B cell (primary cell): ENCODE measurements around the gene LYRM1. TPM values are rescaled to one million over a fixed set of nuclear protein-coding genes. Genes with fewer than 3 reads are reported as not detected.
"Not testable (repeated sequence)": the region's sequence is repeated elsewhere in the genome, so short reads cannot be mapped to it uniquely, and the experiment has no call there.

Source experiments
- ATAC-seq: fragments of 200-7000 bp; cut with Tn5 transposase; one replicate; pipeline ENCODE4 v1.10.0; 2021; ENCODE audit warnings: low read depth, mild to moderate bottlenecking, moderate number of reproducible peaks, moderate library complexity
- CTCF ChIA-PET: fragments of 350-600 bp; sonication (Branson Sonifier 250); formaldehyde crosslinking; loops from one replicate; lab custom pipeline; 2021; ENCODE audit warnings: antibody characterized with exemption, inconsistent platforms; lab: Charles Lee
- POLR2A ChIA-PET: fragments of 350-600 bp; sonication (Branson Sonifier 250); formaldehyde crosslinking; loops from one replicate; lab custom pipeline; 2021; ENCODE audit warnings: antibody characterized with exemption; lab: Charles Lee
- DNase-seq: peaks from one replicate; pipeline ENCODE4 v3.0.0; 2013
- H2AFZ ChIP-seq: 2 replicates; pipeline ENCODE4 v1.6.1; 2012; ENCODE audit warnings: mild to moderate bottlenecking, low read depth, low read length; ENCODE audit not compliant: insufficient read depth, poor library complexity, severe bottlenecking
- H3K27ac ChIP-seq, 2 donors: 1 replicate in 1 of 2; 2 replicates in 1 of 2; pipeline ENCODE4 v1.5.1; 2012 to 2013; ENCODE audit warnings: low read length in 2 of 2, mild to moderate bottlenecking in 2 of 2, moderate library complexity in 1 of 2
- H3K27me3 ChIP-seq, 4 experiments: fragments of 200-600 bp in 1 of 4; sonication (generic) in 1 of 4; replicated peaks in 1 of 4; 1 replicate in 2 of 4; 2 replicates in 2 of 4; pipeline versions ENCODE4 v1.6.1 to v1.7.0; 2013 to 2016; ENCODE audit warnings: low read length in 3 of 4, mild to moderate bottlenecking in 2 of 4, mixed read lengths in 1 of 4, moderate library complexity in 1 of 4; ENCODE audit not compliant: insufficient read depth in 4 of 4, control insufficient read depth in 3 of 4; ENCODE audit errors: control extremely low read depth in 1 of 4
- H3K36me3 ChIP-seq, 2 experiments: replicated peaks in 1 of 2; 1 replicate in 1 of 2; 2 replicates in 1 of 2; pipeline versions ENCODE4 v1.6.1 to v1.7.1; 2013; ENCODE audit warnings: low read length in 1 of 2; ENCODE audit not compliant: insufficient read depth in 2 of 2, control insufficient read depth in 1 of 2; ENCODE audit errors: control extremely low read depth in 1 of 2, extremely low read depth in 1 of 2
- H3K4me1 ChIP-seq, 2 donors: fragments of 200-600 bp in 1 of 2; sonication (generic) in 1 of 2; 1 replicate in 1 of 2; 2 replicates in 1 of 2; pipeline versions ENCODE4 v1.5.1 to v1.6.1; 2013 to 2017; ENCODE audit warnings: low read length in 2 of 2; ENCODE audit not compliant: control insufficient read depth in 2 of 2, insufficient read depth in 2 of 2
- H3K4me2 ChIP-seq: replicated peaks from 2 replicates; pipeline ENCODE3; 2012; ENCODE audit warnings: mild to moderate bottlenecking, low read depth, low read length; ENCODE audit not compliant: poor library complexity, severe bottlenecking
- H3K4me3 ChIP-seq, 5 experiments: fragments of 200-600 bp in 1 of 5; sonication (generic) in 1 of 5; 1 replicate in 3 of 5; 2 replicates in 2 of 5; pipeline versions ENCODE4 v1.5.1 to v1.7.0; 2011 to 2016; ENCODE audit warnings: low read length in 4 of 5, mild to moderate bottlenecking in 4 of 5, low read depth in 2 of 5, control low read depth in 1 of 5, moderate library complexity in 1 of 5; ENCODE audit not compliant: insufficient read depth in 1 of 5; ENCODE audit errors: control extremely low read depth in 1 of 5, extremely low read depth in 1 of 5
- H3K79me2 ChIP-seq: fragments of 200-600 bp; sonication (generic); one replicate; pipeline ENCODE4 v1.6.0; 2016; ENCODE audit warnings: low read length; ENCODE audit not compliant: control insufficient read depth, insufficient read depth
- H3K9ac ChIP-seq: fragments of 200-600 bp; sonication (generic); 2 replicates; pipeline ENCODE4 v1.6.1; 2017; ENCODE audit warnings: mild to moderate bottlenecking, low read length, moderate library complexity
- H3K9me3 ChIP-seq, 3 donors: one replicate each; pipeline versions ENCODE4 v1.6.1 to v1.7.1; 2013; ENCODE audit warnings: low read length in 2 of 3; ENCODE audit not compliant: control insufficient read depth in 2 of 3, insufficient read depth in 1 of 3; ENCODE audit errors: control extremely low read depth in 1 of 3
- H4K20me1 ChIP-seq: 2 replicates; pipeline ENCODE4 v1.6.0; 2012; ENCODE audit warnings: mild to moderate bottlenecking, low read length; ENCODE audit not compliant: insufficient read depth, control insufficient read depth, poor library complexity, severe bottlenecking
- H3K27ac Mint-ChIP-seq: one replicate; pipeline ENCODE4 v1.8.0; 2021; ENCODE audit warnings: mixed read lengths
- H3K27me3 Mint-ChIP-seq: one replicate; pipeline ENCODE4 v1.8.0; 2021; ENCODE audit warnings: mixed read lengths
- H3K4me1 Mint-ChIP-seq: one replicate; pipeline ENCODE4 v1.8.0; 2021; ENCODE audit warnings: mixed read lengths
- H3K4me3 Mint-ChIP-seq: one replicate; pipeline ENCODE4 v1.8.0; 2021; ENCODE audit warnings: mixed read lengths
- H3K9me3 Mint-ChIP-seq: one replicate; pipeline ENCODE4 v1.8.0; 2022; ENCODE audit warnings: mixed read lengths; ENCODE audit not compliant: insufficient read depth
- CTCF ChIP-seq: fragments of 200-600 bp; IDR thresholded peaks from one replicate; pipeline ENCODE4 v1.8.0; 2022; ENCODE audit warnings: antibody characterized with exemption, mild to moderate bottlenecking
- EZH2 ChIP-seq: IDR thresholded peaks from 2 replicates; pipeline ENCODE4 v1.6.1; 2012; ENCODE audit warnings: borderline replicate concordance, low read depth, mild to moderate bottlenecking, moderate library complexity, low read length; ENCODE audit not compliant: insufficient read depth, poor library complexity, severe bottlenecking
- WGBS: methylation state at CpG from one replicate; pipeline ENCODE4 v1.1.5; 2013; ENCODE audit warnings: missing lambda C conversion rate; ENCODE audit not compliant: insufficient coverage; 5-methylcytosine and 5-hydroxymethylcytosine counted together
- intact Hi-C: fragments of 100-400 bp; cut with micrococcal nuclease; formaldehyde crosslinking; loops from one replicate; pipeline ENCODE4 v1.10.0; 2022
- polyA plus RNA-seq: library from polyadenylated mRNA; depleted of rRNA; stranded (reverse); fragments of >200 nt; gene quantifications from 2 replicates; pipeline ENCODE4 v1.2.3, GENCODE V29; 2012
- total RNA-seq, 2 donors: library from RNA; stranded (reverse); fragments of 120-200 nt in 1 of 2; gene quantifications; 1 replicate in 1 of 2; 2 replicates in 1 of 2; pipeline versions ENCODE4 v1.2.3 to v1.2.4, GENCODE V29; 2013 to 2022

The LYRM1 gene
- total and polyA plus RNA-seq, 2 donors (not counting 1 experiment from before 2014, with no cell fraction given), result 20.0 to 21.8 TPM

- H3K4me1 ChIP-seq, result no peaks in the 10 kb centered on the region
- ChIA-PET CTCF (no interaction called here), POLR2A (no interaction called here)
- no peaks in the 10 kb centered on the region for H3K9me3 ChIP-seq
- H3K4me2 ChIP-seq, result no peak overlapping the region
- DNase-seq, result no peak
- H3K4me3 Mint-ChIP-seq, result no peak overlapping the region
- H4K20me1 ChIP-seq, result no peaks in the 10 kb centered on the region
- TF ChIP-seq EZH2 (no peak), CTCF (no peak)
- H2AFZ ChIP-seq, result no peak overlapping the region
- H3K27me3 ChIP-seq, result no peaks in the 10 kb centered on the region
- no peak for ATAC-seq
- intact Hi-C loops, result no loop called here
- no peaks in the 10 kb centered on the region for H3K79me2 ChIP-seq
- no peak overlapping the region for H3K9ac ChIP-seq
- H3K27ac ChIP-seq, result no peak overlapping the region
- H3K4me3 ChIP-seq, result no peak overlapping the region
- no peaks in the 10 kb centered on the region for H3K27me3 Mint-ChIP-seq
- no peaks in the 10 kb centered on the region for H3K4me1 Mint-ChIP-seq
- H3K36me3 ChIP-seq, result peaks cover 9 to 10% of the 10 kb centered on the region in 2 experiments
- H3K9me3 Mint-ChIP-seq, result no peaks in the 10 kb centered on the region
- H3K27ac Mint-ChIP-seq, result no peak overlapping the region
- 89% methylated on average over 1 of the region's 1 CpG for WGBS
Measured at GRCh38 chr16:20925751-20926150, 25.2 kb downstream of the LYRM1 start.

- H3K4me1 Mint-ChIP-seq, result no peaks in the 10 kb centered on the region
- no peak for DNase-seq
- POLR2A ChIA-PET, result no interaction called here
- H3K27me3 ChIP-seq, result no peaks in the 10 kb centered on the region
- no peak overlapping the region for H3K27ac ChIP-seq
- H3K4me1 ChIP-seq, result no peaks in the 10 kb centered on the region
- H2AFZ ChIP-seq, result no peak overlapping the region
- H3K4me3 Mint-ChIP-seq, result no peak overlapping the region
- no peaks in the 10 kb centered on the region for H3K27me3 Mint-ChIP-seq
- no peaks in the 10 kb centered on the region for H4K20me1 ChIP-seq
- no peaks in the 10 kb centered on the region for H3K79me2 ChIP-seq
- WGBS, result 93% methylated on average over 3 of the region's 5 CpGs
- H3K4me2 ChIP-seq, result no peak overlapping the region
- peaks cover 8 to 9% of the 10 kb centered on the region in 2 experiments for H3K36me3 ChIP-seq
- intact Hi-C loops, result no loop called here
- no peak overlapping the region for H3K4me3 ChIP-seq
- no peak overlapping the region for H3K27ac Mint-ChIP-seq
- CTCF ChIA-PET, result no interaction called here
- TF ChIP-seq CTCF (no peak), EZH2 (no peak)
- no peaks in the 10 kb centered on the region for H3K9me3 Mint-ChIP-seq
- no peak overlapping the region for H3K9ac ChIP-seq
- no peak for ATAC-seq
- no peaks in the 10 kb centered on the region for H3K9me3 ChIP-seq
Measured at GRCh38 chr16:20928774-20929411, 28.3 kb downstream of the LYRM1 start.

- 95% methylated on average over 8 of the region's 10 CpGs for WGBS
- H3K4me1 Mint-ChIP-seq, H3K27ac ChIP-seq, CTCF ChIA-PET, H3K4me2 ChIP-seq, H2AFZ ChIP-seq, H3K4me3 ChIP-seq, H3K9ac ChIP-seq, H3K27me3 Mint-ChIP-seq, ATAC-seq, H3K27me3 ChIP-seq, H4K20me1 ChIP-seq, H3K9me3 ChIP-seq, DNase-seq, H3K9me3 Mint-ChIP-seq, H3K27ac Mint-ChIP-seq, H3K4me1 ChIP-seq, intact Hi-C loops, H3K36me3 ChIP-seq, H3K4me3 Mint-ChIP-seq, H3K79me2 ChIP-seq: not testable (repeated sequence)
- POLR2A ChIA-PET, result interaction anchor here (0.7 kb wide), 1 partner anchor 36 kb away, joined by 5 read pairs; no protein-coding TSS in a partner anchor
Measured at GRCh38 chr16:20929676-20930364, 29.2 kb downstream of the LYRM1 start.
